ENCODE data around the gene RHBDL2. TPM values are rescaled to one million over a fixed set of nuclear protein-coding genes. Genes with fewer than 3 reads are reported as not detected.

RHBDL2 gene
- total and polyA plus RNA-seq, 2 of the 4 experiments (the other 2 are of a cell fraction): 0.36 to 0.38 TPM

DNA sequence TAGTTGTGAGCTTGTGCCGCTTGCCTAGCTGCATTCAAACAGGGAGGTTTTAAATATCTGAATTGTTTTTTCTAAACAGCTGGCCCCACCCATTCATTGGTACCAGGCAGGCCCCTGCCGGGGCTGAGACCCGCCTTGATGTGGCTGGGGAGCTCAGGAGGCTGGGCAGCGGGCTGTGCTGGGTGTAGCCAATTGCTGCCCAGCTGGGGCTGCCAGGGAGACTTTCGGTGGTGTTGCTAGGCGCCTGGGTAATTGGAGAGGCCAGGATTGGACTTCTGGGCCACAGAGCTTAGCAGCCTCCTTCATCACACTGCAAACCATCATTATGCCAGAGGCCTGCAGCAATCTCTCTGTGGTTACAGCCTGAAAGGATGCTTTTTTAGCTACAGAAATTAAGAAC, 12.2 kb downstream of the RHBDL2 start:
- Histone ChIP-seq H3K4me3 (ENCODE audit: insufficient read depth, low read depth, low read length) (no peak overlapping the region), H3K9me3 (ENCODE audit: control insufficient read depth, insufficient read depth, low read length) (no peaks in the 10 kb centered on the region), H3K79me1 (ENCODE audit: low read depth in 1 of 2, low read length in 2 of 2) (no peaks in the 10 kb centered on the region), H3K23ac (ENCODE audit: low read depth, low read length) (no peak overlapping the region), H2BK15ac (ENCODE audit: low read depth, low read length) (no peak overlapping the region), H3K9ac (ENCODE audit: low read depth, low read length) (no peak overlapping the region), H2AFZ (replicated peaks; ENCODE audit: low read length, poor library complexity) (peak overlapping the region; percentile 39), H3K9me1 (ENCODE audit: insufficient read depth, low read length) (no peaks in the 10 kb centered on the region; the same call in 1 of the 2 replicates), H2BK5ac (ENCODE audit: low read depth, low read length, poor library complexity, severe bottlenecking) (no peak overlapping the region), H2BK120ac (ENCODE audit: low read depth, low read length) (no peak overlapping the region), H2BK20ac (ENCODE audit: low read depth, low read length) (no peak overlapping the region), H2AK9ac (replicated peaks; ENCODE audit: low read depth, low read length, poor library complexity) (no peak overlapping the region), H3K18ac (ENCODE audit: low read depth, low read length) (no peak overlapping the region), H4K20me1 (ENCODE audit: insufficient read depth, low read length) (no peaks in the 10 kb centered on the region), H3K4me2 (ENCODE audit: low read depth, low read length) (no peak overlapping the region), H4K91ac (ENCODE audit: insufficient read depth, low read depth, low read length) (no peak overlapping the region), H2AK5ac (ENCODE audit: low read depth, low read length) (no peak overlapping the region), H4K8ac (ENCODE audit: low read depth in 2 of 2, low read length in 2 of 2) (no peak overlapping the region), H3K4me1 (ENCODE audit: control insufficient read depth, insufficient read depth, low read length) (peaks cover 4% of the 10 kb centered on the region; the same call in 1 of the 2 replicates), H3K27me3 (ENCODE audit: control insufficient read depth, insufficient read depth, low read length) (no peaks in the 10 kb centered on the region), H3K4ac (ENCODE audit: low read depth, low read length) (no peak overlapping the region), H3K36me3 (ENCODE audit: control insufficient read depth, insufficient read depth, low read length) (no peaks in the 10 kb centered on the region), H3K56ac (ENCODE audit: extremely low read depth, insufficient read depth, low read length) (no peak overlapping the region), H3K14ac (replicated peaks; ENCODE audit: low read depth, low read length) (no peak overlapping the region), H4K5ac (ENCODE audit: low read depth, low read length) (no peak overlapping the region), H3K27ac (ENCODE audit: insufficient read depth, low read length) (no peak overlapping the region)
- BruUV-seq (replicated peaks): no TSS peak
- WGBS, 2 experiments (ENCODE audit: extremely low coverage in 2 of 2, insufficient read length in 1 of 2): no CpG with 5 or more reads among the region's 6 CpGs
- in situ Hi-C loops (cut with MboI; ENCODE audit: low sequenced_read_pairs) (no loop called here), dilution Hi-C loops (cut with HindIII; ENCODE audit: low sequenced_read_pairs, unreplicated experiment) (no loop called here), intact Hi-C loops (cut with micrococcal nuclease) (no loop called here)
- ChIA-PET POLR2A (ENCODE audit: unreplicated experiment) (no interaction called here), CTCF (interaction anchor here (1.0 kb wide), 1 partner anchor 11 kb away, joined by 3 read pairs; no protein-coding TSS in a partner anchor)
- ATAC-seq (ENCODE audit: low read depth) (peak; percentile 35), DNase-seq (no peak)
- no peak for TF ChIP-seq MXI1 (IDR thresholded peaks at IDR 0.05; ENCODE audit: borderline replicate concordance, low read depth, low read length)
- no peak for TF ChIP-seq RAD21 (IDR thresholded peaks at IDR 0.05; ENCODE audit: low read length)
- TF ChIP-seq BHLHE40 (IDR thresholded peaks at IDR 0.05; ENCODE audit: low read depth, low read length): no peak
- TF ChIP-seq, protein P1, sequence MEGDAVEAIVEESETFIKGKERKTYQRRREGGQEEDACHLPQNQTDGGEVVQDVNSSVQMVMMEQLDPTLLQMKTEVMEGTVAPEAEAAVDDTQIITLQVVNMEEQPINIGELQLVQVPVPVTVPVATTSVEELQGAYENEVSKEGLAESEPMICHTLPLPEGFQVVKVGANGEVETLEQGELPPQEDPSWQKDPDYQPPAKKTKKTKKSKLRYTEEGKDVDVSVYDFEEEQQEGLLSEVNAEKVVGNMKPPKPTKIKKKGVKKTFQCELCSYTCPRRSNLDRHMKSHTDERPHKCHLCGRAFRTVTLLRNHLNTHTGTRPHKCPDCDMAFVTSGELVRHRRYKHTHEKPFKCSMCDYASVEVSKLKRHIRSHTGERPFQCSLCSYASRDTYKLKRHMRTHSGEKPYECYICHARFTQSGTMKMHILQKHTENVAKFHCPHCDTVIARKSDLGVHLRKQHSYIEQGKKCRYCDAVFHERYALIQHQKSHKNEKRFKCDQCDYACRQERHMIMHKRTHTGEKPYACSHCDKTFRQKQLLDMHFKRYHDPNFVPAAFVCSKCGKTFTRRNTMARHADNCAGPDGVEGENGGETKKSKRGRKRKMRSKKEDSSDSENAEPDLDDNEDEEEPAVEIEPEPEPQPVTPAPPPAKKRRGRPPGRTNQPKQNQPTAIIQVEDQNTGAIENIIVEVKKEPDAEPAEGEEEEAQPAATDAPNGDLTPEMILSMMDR (conservative IDR thresholded peaks at IDR 0.05; ENCODE audit: low read depth, low read length): no peak
- no peak for TF ChIP-seq POLR2A (IDR thresholded peaks at IDR 0.05; ENCODE audit: low read depth, low read length)
- no peak for TF ChIP-seq RCOR1 (IDR thresholded peaks at IDR 0.05; ENCODE audit: insufficient replicate concordance, low read length)
- TF ChIP-seq CHD1 (IDR thresholded peaks at IDR 0.05; ENCODE audit: low read depth, low read length): no peak
- TF ChIP-seq RFX5 (IDR thresholded peaks at IDR 0.05; ENCODE audit: low read depth, low read length): no peak
- no peak for TF ChIP-seq USF2 (IDR thresholded peaks at IDR 0.05; ENCODE audit: low read depth, low read length)
- TF ChIP-seq FOS (IDR thresholded peaks at IDR 0.05; ENCODE audit: low read depth, low read length): no peak
- no peak for TF ChIP-seq ELK1 (IDR thresholded peaks at IDR 0.05; ENCODE audit: borderline replicate concordance, low read depth, low read length)
- no peak for TF ChIP-seq MAZ (IDR thresholded peaks at IDR 0.05; ENCODE audit: borderline replicate concordance, low read depth, low read length)
- TF ChIP-seq MAFK (IDR thresholded peaks at IDR 0.05; ENCODE audit: low read depth, low read length): no peak
- TF ChIP-seq NFE2L2 (IDR thresholded peaks at IDR 0.05; ENCODE audit: low read depth, low read length): no peak
- TF ChIP-seq CEBPB (IDR thresholded peaks at IDR 0.05; ENCODE audit: low read depth, low read length): no peak
- TF ChIP-seq SMC3 (IDR thresholded peaks at IDR 0.05; ENCODE audit: low read depth, low read length): no peak

All from IMR-90 (cell line).